Muscle of leg (tissue), 16 donors: ENCODE measurements around the gene PPP1R14D. TPM values are rescaled to one million over a fixed set of nuclear protein-coding genes. Genes with fewer than 3 reads are reported as not detected.

Source experiments
- DNase-seq: peaks from one replicate; pipeline ENCODE4 v3.0.0; 2013
- H3K27ac ChIP-seq: one replicate; pipeline ENCODE4 v1.5.1; 2013; ENCODE audit warnings: mild to moderate bottlenecking, low read length, control low read depth
- H3K27me3 ChIP-seq: one replicate; pipeline ENCODE4 v1.6.1; 2013; ENCODE audit warnings: low read length; ENCODE audit not compliant: control insufficient read depth, insufficient read depth
- H3K36me3 ChIP-seq: one replicate; pipeline ENCODE4 v1.6.1; 2013; ENCODE audit warnings: low read length; ENCODE audit not compliant: control insufficient read depth, insufficient read depth
- H3K4me1 ChIP-seq: one replicate; pipeline ENCODE4 v1.6.1; 2013; ENCODE audit warnings: low read length; ENCODE audit not compliant: control insufficient read depth, insufficient read depth
- H3K4me3 ChIP-seq: one replicate; pipeline ENCODE4 v1.5.1; 2013; ENCODE audit warnings: low read length, control low read depth
- H3K9me3 ChIP-seq: replicated peaks from 2 replicates; pipeline ENCODE4 v1.6.1; 2013; ENCODE audit warnings: low read depth, low read length; ENCODE audit not compliant: control insufficient read depth
- WGBS: methylation state at CpG from one replicate; pipeline ENCODE4 v1.1.5; 2013; ENCODE audit warnings: missing lambda C conversion rate; ENCODE audit not compliant: insufficient coverage; 5-methylcytosine and 5-hydroxymethylcytosine counted together
- long read RNA-seq, 11 donors: transcript quantifications; one replicate each; lab custom pipeline, GENCODE V29; 2026
- polyA plus RNA-seq, 8 donors: library from polyadenylated mRNA; unstranded; fragments of 120-200 nt; gene quantifications; one replicate each; pipeline versions ENCODE4 v1.2.1 to v1.2.3, GENCODE V29; 2013; ENCODE audit warnings: inconsistent platforms in 1 of 8, low replicate concordance in 1 of 8; ENCODE audit not compliant: insufficient read length in 8 of 8, insufficient read depth in 1 of 8
- total RNA-seq: library from RNA; stranded (reverse); fragments of 120-200 nt; gene quantifications from one replicate; pipeline ENCODE4 v1.2.4, GENCODE V29; 2013

PPP1R14D gene
- total RNA-seq: not detected
- polyA plus RNA-seq: under 1 TPM in 2 of 8 donors, not detected in 6; 0.22 to 0.23 TPM
- long read RNA-seq, donor 1: 0 reads
- long read RNA-seq, donor 2: 0 reads
- long read RNA-seq, donor 3: 0 reads
- long read RNA-seq, donor 4: 0 reads
- long read RNA-seq, donor 5: 0 reads
- long read RNA-seq, donor 6: 0 reads
- long read RNA-seq, donor 7: 0 reads
- long read RNA-seq, donor 8: 0 reads
- long read RNA-seq, donor 9: 0 reads
- long read RNA-seq, donor 10: 0 reads
- long read RNA-seq, donor 11: 0 reads

GRCh38 chr15:40828447-40829036 is at the start of gene PPP1R14D:
Gene PPP1R14D, minus strand, starts transcription at chr15:40828708. Its CDS starts 67 bp downstream, at chr15:40828641.
- no peak within 1 kb of the TSS for H3K4me3 ChIP-seq
- H3K27me3 ChIP-seq: peaks cover 4% of the 10 kb centered on the region
- H3K4me1 ChIP-seq: no peaks in the 10 kb centered on the region
- H3K36me3 ChIP-seq: no peaks in the 10 kb centered on the region
- 87% methylated on average over 2 of the region's 6 CpGs for WGBS
- no peaks in the 10 kb centered on the region for H3K9me3 ChIP-seq
- DNase-seq: no peak
- no peak within 1 kb of the TSS for H3K27ac ChIP-seq

DNA sequence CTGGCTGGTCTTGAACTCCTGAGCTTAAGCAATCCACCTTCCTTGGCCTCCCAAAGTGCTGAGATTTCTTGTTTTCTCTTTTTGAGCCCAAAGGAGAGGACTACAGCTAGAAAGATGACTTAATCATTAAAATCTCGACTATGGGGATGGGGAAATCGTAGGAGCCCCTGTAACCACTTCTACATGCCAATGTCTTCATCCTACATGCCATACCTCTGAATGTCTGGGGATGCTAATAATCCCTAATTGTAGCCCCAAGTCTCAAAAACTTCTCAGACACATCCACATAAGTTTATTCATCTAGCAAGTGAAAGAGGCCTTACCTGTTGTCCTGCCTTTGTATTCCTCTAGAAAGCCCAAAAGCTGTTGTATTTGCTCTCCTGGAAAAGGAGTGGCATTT is 49.2 kb upstream of the PPP1R14D start:
- H3K27ac ChIP-seq: no peak overlapping the region
- WGBS: no CpG with 5 or more reads among the region's 2 CpGs

DNA sequence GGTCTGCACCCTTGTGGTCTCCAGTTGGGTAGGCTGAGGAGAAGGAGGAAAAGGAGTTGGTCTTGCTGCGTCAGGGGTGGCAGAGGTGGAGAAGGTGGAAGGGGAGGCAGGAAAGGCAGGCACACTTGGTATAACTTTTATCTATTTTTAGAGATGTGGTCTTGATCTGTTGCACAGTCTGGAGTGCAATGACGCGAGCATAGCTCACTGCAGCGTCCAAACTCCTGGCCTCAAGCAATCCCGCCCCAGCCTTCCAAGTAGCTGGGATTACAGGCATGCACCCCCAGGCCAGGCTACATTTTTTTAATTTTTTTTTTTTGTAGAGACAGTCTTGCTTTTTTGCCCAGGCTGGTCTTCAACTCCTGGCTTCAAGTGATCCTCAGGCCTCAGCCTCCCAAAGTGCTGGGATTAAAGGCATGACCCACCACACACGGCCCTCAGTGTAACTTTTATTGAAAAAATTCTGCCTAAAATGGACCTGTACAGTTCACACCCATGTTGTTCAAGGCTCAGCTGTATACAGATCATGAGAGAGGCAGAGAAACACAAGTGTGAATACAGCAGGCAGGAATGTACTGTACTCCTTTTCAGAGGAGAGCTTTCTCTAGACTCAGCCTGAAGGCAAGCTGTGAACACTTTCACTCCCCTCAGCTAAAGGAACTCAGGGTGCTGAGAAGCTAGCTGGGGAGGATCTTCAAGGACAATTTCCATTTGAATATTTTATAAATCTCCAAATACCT is 47.7 kb upstream of the PPP1R14D start:
- 83% methylated on average over 5 of the region's 6 CpGs for WGBS
- peaks cover 26% of the 10 kb centered on the region for H3K27me3 ChIP-seq
- no peaks in the 10 kb centered on the region for H3K9me3 ChIP-seq
- H3K4me3 ChIP-seq: no peak overlapping the region
- no peak for DNase-seq
- H3K36me3 ChIP-seq: no peaks in the 10 kb centered on the region
- H3K27ac ChIP-seq: no peak overlapping the region
- H3K4me1 ChIP-seq: peaks cover 6% of the 10 kb centered on the region

More for the DNA sequence above, 49.2 kb upstream of the PPP1R14D start:
- Histone ChIP-seq H3K27me3 (peaks cover 18% of the 10 kb centered on the region), H3K9me3 (peaks cover 2% of the 10 kb centered on the region), H3K4me3 (no peak overlapping the region), H3K4me1 (peaks cover 6% of the 10 kb centered on the region), H3K36me3 (no peaks in the 10 kb centered on the region)
- no peak for DNase-seq

- Histone ChIP-seq H3K27ac (no peak within 1 kb of the TSS), H3K27me3 (peaks cover 26% of the 10 kb centered on the region), H3K4me3 (peak within 1 kb of the TSS; percentile 36), H3K4me1 (peaks cover 6% of the 10 kb centered on the region), H3K36me3 (no peaks in the 10 kb centered on the region), H3K9me3 (no peaks in the 10 kb centered on the region)
- DNase-seq: peak; percentile 43
- under 1% methylated on average over 70 of the region's 74 CpGs for WGBS
Observed at GRCh38 chr15:40873694-40874561, 45.4 kb upstream of the PPP1R14D start, which contains the start of gene RHOV. Gene RHOV, minus strand, starts transcription at chr15:40874234. Its CDS starts 95 bp downstream, at chr15:40874139.

GRCh38 chr15:40872791-40873693 is 44.5 kb upstream of the PPP1R14D start:
- peak overlapping the region; percentile 36 for H3K4me3 ChIP-seq
- peaks cover 26% of the 10 kb centered on the region for H3K27me3 ChIP-seq
- no peaks in the 10 kb centered on the region for H3K9me3 ChIP-seq
- DNase-seq: no peak
- H3K4me1 ChIP-seq: peaks cover 6% of the 10 kb centered on the region
- WGBS: 44% methylated on average over 28 of the region's 33 CpGs
- H3K27ac ChIP-seq: no peak overlapping the region
- no peaks in the 10 kb centered on the region for H3K36me3 ChIP-seq

GRCh38 chr15:40871749-40872617 is 43.5 kb upstream of the PPP1R14D start:
- DNase-seq: no peak
- Histone ChIP-seq H3K4me1 (peaks cover 6% of the 10 kb centered on the region), H3K9me3 (no peaks in the 10 kb centered on the region), H3K27me3 (peaks cover 26% of the 10 kb centered on the region), H3K4me3 (no peak overlapping the region), H3K27ac (no peak overlapping the region), H3K36me3 (no peaks in the 10 kb centered on the region)
- WGBS: 76% methylated on average over 9 of the region's 13 CpGs

DNA sequence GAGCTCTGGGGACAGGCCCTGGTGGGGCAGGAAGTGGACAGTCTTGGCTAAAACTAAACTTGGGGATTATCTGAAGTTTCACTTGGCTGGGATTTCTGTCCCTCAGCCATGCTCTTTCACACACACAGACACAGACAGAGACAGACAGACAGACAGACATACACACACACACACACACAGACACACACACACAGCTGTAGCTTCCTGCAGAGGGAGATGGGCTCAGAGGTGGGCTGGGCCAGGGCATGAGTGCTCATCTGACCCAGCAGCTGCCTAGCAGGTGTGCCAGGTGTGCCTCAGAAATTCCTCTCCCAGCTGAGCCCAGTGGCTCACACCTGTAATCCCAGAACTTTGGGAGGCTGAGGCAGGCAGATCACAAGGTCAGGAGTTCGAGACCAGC is 42.2 kb upstream of the PPP1R14D start:
- Histone ChIP-seq H3K9me3 (no peaks in the 10 kb centered on the region), H3K36me3 (no peaks in the 10 kb centered on the region), H3K27ac (no peak overlapping the region), H3K27me3 (peaks cover 24% of the 10 kb centered on the region), H3K4me3 (no peak overlapping the region), H3K4me1 (peaks cover 6% of the 10 kb centered on the region)
- WGBS: no CpG with 5 or more reads among the region's 1 CpG
- DNase-seq: no peak

DNA sequence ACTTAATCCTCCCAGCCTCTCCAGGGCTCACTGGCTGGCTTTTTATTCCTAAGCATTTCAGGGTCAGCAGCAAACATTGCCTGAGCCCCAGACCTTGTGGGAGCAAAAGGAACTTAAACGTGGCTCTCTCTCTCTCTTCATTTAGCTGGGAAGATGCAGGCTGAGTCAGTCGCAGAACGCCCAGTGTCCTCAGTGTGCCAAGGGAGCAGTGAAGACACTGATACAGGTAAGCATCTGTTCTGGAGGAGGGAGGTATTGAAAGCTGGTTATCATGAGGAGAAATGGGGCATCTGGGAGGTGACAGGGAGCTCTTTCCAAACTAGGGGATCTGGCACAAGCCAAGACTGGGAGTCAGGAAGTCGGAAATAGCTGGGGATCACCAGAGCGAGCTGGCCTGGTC is 41.2 kb upstream of the PPP1R14D start:
- H3K36me3 ChIP-seq: no peaks in the 10 kb centered on the region
- 59% methylated on average over 3 of the region's 5 CpGs for WGBS
- peaks cover 22% of the 10 kb centered on the region for H3K27me3 ChIP-seq
- H3K27ac ChIP-seq: no peak overlapping the region
- H3K9me3 ChIP-seq: no peaks in the 10 kb centered on the region
- H3K4me3 ChIP-seq: no peak overlapping the region
- peaks cover 6% of the 10 kb centered on the region for H3K4me1 ChIP-seq
- no peak for DNase-seq
